HEK293 (cell line): ENCODE measurements around the gene PDZD8.
A peak's percentile ranks its signal among the peaks of the same experiment; 100 is the strongest.

Experiments used
- CTCF ChIA-PET: fragments of 350-600 bp; formaldehyde crosslinking; extraction: SDS; loops from one replicate; lab custom pipeline; 2021; ENCODE audit warnings: antibody characterized with exemption; lab: Yijun Ruan, JAX
- POLR2A ChIA-PET: fragments of 300-600 bp; formaldehyde crosslinking; extraction: SDS; loops from one replicate; lab custom pipeline; 2020; ENCODE audit warnings: antibody characterized with exemption, inconsistent platforms; lab: Yijun Ruan, JAX
- H3K27ac ChIP-seq: fragments of 200-500 bp; sonication (Bioruptor generic); 2 replicates; pipeline ENCODE4 v1.5.1; 2014; ENCODE audit warnings: low read depth, low read length, control low read depth, inconsistent platforms; ENCODE audit errors: extremely low read depth
- H3K36me3 ChIP-seq, 2 experiments: fragments of 200-500 bp in 1 of 2; sonication (Bioruptor generic) in 1 of 2; 1 replicate in 1 of 2; 2 replicates in 1 of 2; pipeline ENCODE4 v1.5.1; 2014 to 2017; ENCODE audit warnings: inconsistent platforms in 2 of 2, low read length in 2 of 2; ENCODE audit not compliant: control insufficient read depth in 2 of 2, insufficient read depth in 1 of 2
- H3K4me1 ChIP-seq: fragments of 200-500 bp; sonication (Bioruptor generic); 2 replicates; pipeline ENCODE4 v1.5.1; 2014; ENCODE audit warnings: mild to moderate bottlenecking, low read length, inconsistent platforms; ENCODE audit not compliant: control insufficient read depth, insufficient read depth
- H3K4me3 ChIP-seq: 2 replicates; pipeline ENCODE4 v1.5.1; 2011; ENCODE audit warnings: low read depth, mild to moderate bottlenecking, control low read depth, low read length, moderate library complexity
- H3K9me3 ChIP-seq: fragments of 200-500 bp; sonication (Bioruptor generic); 2 replicates; pipeline ENCODE4 v1.5.1; 2014; ENCODE audit warnings: low read depth, low read length, inconsistent platforms; ENCODE audit not compliant: control insufficient read depth, insufficient read depth
- ATF2 ChIP-seq: fragments of 450-650 bp; formaldehyde crosslinking; IDR thresholded peaks from 2 replicates; pipeline ENCODE4 v1.5.1; 2016; ENCODE audit warnings: missing biosample characterization, missing genetic modification characterization, low read depth
- MZF1 ChIP-seq: fragments of 450-650 bp; formaldehyde crosslinking; IDR thresholded peaks from 2 replicates; pipeline ENCODE4 v1.5.1; 2017; ENCODE audit warnings: missing biosample characterization, missing genetic modification characterization, borderline replicate concordance
- PATZ1 ChIP-seq: fragments of 450-650 bp; formaldehyde crosslinking; IDR thresholded peaks from 2 replicates; pipeline ENCODE4 v1.5.1; 2016; ENCODE audit warnings: missing biosample characterization, missing genetic modification characterization
- PRDM1 ChIP-seq: fragments of 450-650 bp; formaldehyde crosslinking; IDR thresholded peaks from 2 replicates; pipeline ENCODE4; 2016; ENCODE audit warnings: missing biosample characterization, missing genetic modification characterization
- PRDM2 ChIP-seq: fragments of 450-650 bp; formaldehyde crosslinking; IDR thresholded peaks from 2 replicates; pipeline ENCODE4 v1.5.1; 2016; ENCODE audit warnings: missing biosample characterization, missing genetic modification characterization, borderline replicate concordance
- RBAK ChIP-seq: fragments of 450-650 bp; formaldehyde crosslinking; IDR thresholded peaks from 2 replicates; pipeline ENCODE4 v1.5.1; 2016; ENCODE audit warnings: missing biosample characterization, missing genetic modification characterization
- SP3 ChIP-seq: fragments of 450-650 bp; formaldehyde crosslinking; IDR thresholded peaks from 2 replicates; pipeline ENCODE4 v1.5.1; 2016; ENCODE audit warnings: missing biosample characterization, missing genetic modification characterization
- ZBTB20 ChIP-seq: fragments of 450-650 bp; formaldehyde crosslinking; IDR thresholded peaks from 2 replicates; pipeline ENCODE4 v1.5.1; 2016; ENCODE audit warnings: missing biosample characterization, missing genetic modification characterization
- ZNF138 ChIP-seq: fragments of 450-650 bp; formaldehyde crosslinking; IDR thresholded peaks from 2 replicates; pipeline ENCODE4 v1.5.1; 2016; ENCODE audit warnings: missing biosample characterization, missing genetic modification characterization, borderline replicate concordance
- ZNF184 ChIP-seq: fragments of 450-650 bp; IDR thresholded peaks from 2 replicates; pipeline ENCODE4 v1.5.1; 2018; ENCODE audit warnings: missing biosample characterization, mild to moderate bottlenecking, missing genetic modification characterization
- ZNF202 ChIP-seq: fragments of 450-650 bp; formaldehyde crosslinking; IDR thresholded peaks from 2 replicates; pipeline ENCODE4 v1.5.1; 2016; ENCODE audit warnings: missing biosample characterization, missing genetic modification characterization, borderline replicate concordance
- ZNF221 ChIP-seq: fragments of 450-650 bp; formaldehyde crosslinking; IDR thresholded peaks from 2 replicates; pipeline ENCODE4 v1.5.1; 2017; ENCODE audit warnings: missing biosample characterization, missing genetic modification characterization, borderline replicate concordance
- ZNF223 ChIP-seq: fragments of 450-650 bp; formaldehyde crosslinking; IDR thresholded peaks from 2 replicates; pipeline ENCODE4 v1.5.1; 2016; ENCODE audit warnings: missing biosample characterization, missing genetic modification characterization
- ZNF350 ChIP-seq: fragments of 450-650 bp; formaldehyde crosslinking; IDR thresholded peaks from 2 replicates; pipeline ENCODE4 v1.5.0; 2017; ENCODE audit warnings: missing biosample characterization, mild to moderate bottlenecking, missing genetic modification characterization
- ZNF391 ChIP-seq: fragments of 450-650 bp; formaldehyde crosslinking; IDR thresholded peaks from 2 replicates; pipeline ENCODE4 v1.5.1; 2016; ENCODE audit warnings: low read depth, missing biosample characterization, missing genetic modification characterization, borderline replicate concordance
- ZNF398 ChIP-seq: fragments of 450-650 bp; formaldehyde crosslinking; IDR thresholded peaks from 2 replicates; pipeline ENCODE4 v1.5.1; 2017; ENCODE audit warnings: missing biosample characterization, missing genetic modification characterization
- ZNF423 ChIP-seq: fragments of 450-650 bp; formaldehyde crosslinking; IDR thresholded peaks from 2 replicates; pipeline ENCODE4 v1.5.1; 2016; ENCODE audit warnings: missing biosample characterization, missing genetic modification characterization
- ZNF488 ChIP-seq: fragments of 450-650 bp; formaldehyde crosslinking; IDR thresholded peaks from 2 replicates; pipeline ENCODE4 v1.5.1; 2016; ENCODE audit warnings: missing biosample characterization, missing genetic modification characterization
- ZNF501 ChIP-seq: fragments of 450-650 bp; formaldehyde crosslinking; IDR thresholded peaks from 2 replicates; pipeline ENCODE4 v1.5.1; 2016; ENCODE audit warnings: missing biosample characterization, missing genetic modification characterization
- ZNF510 ChIP-seq: fragments of 450-650 bp; formaldehyde crosslinking; IDR thresholded peaks from 2 replicates; pipeline ENCODE4 v1.5.1; 2018; ENCODE audit warnings: mild to moderate bottlenecking, missing genetic modification characterization, missing biosample characterization; ENCODE audit not compliant: insufficient replicate concordance
- ZNF544 ChIP-seq: fragments of 450-650 bp; formaldehyde crosslinking; IDR thresholded peaks from 2 replicates; pipeline ENCODE4 v1.5.0; 2017; ENCODE audit warnings: missing biosample characterization, missing genetic modification characterization
- ZNF660 ChIP-seq: fragments of 450-650 bp; IDR thresholded peaks from 2 replicates; pipeline ENCODE4 v1.5.1; 2018; ENCODE audit warnings: missing biosample characterization, mild to moderate bottlenecking, missing genetic modification characterization
- ZNF768 ChIP-seq: fragments of 450-650 bp; formaldehyde crosslinking; IDR thresholded peaks from 2 replicates; pipeline ENCODE4 v1.5.1; 2018; ENCODE audit warnings: missing biosample characterization, mild to moderate bottlenecking, missing genetic modification characterization
- ZNF785 ChIP-seq: fragments of 450-650 bp; formaldehyde crosslinking; IDR thresholded peaks from 2 replicates; pipeline ENCODE4 v1.5.1; 2016; ENCODE audit warnings: missing biosample characterization, missing genetic modification characterization

The PDZD8 gene

GRCh38 chr10:117375360-117376178 lies at the start of gene PDZD8:
Gene PDZD8, minus strand, starts transcription at chr10:117375440. Its CDS starts 213 bp downstream, at chr10:117375227.
- CTCF ChIA-PET, result interaction anchor here (0.6 kb wide), 1 partner anchor 33 kb away, joined by 4 read pairs; no protein-coding TSS in a partner anchor
- Histone ChIP-seq H3K4me1 (no peaks in the 10 kb centered on the region; the same call in 1 of the 2 replicates), H3K27ac (peak within 1 kb of the TSS; percentile 84), H3K9me3 (no peaks in the 10 kb centered on the region), H3K36me3 (no peaks in the 10 kb centered on the region; a peak in 1 of 3 replicates), H3K4me3 (peak within 1 kb of the TSS; percentile 94)
- POLR2A ChIA-PET, result no interaction called here
- TF ChIP-seq ZNF488 (tag by site-specific recombination) (no peak), ZNF423 (tag by site-specific recombination) (peak; percentile 17; the same call in 1 of the 2 replicates), ZNF138 (tag by site-specific recombination) (no peak), ZNF350 (tag by site-specific recombination) (no peak), ZNF768 (tag by site-specific recombination) (no peak; the same call in 1 of the 2 replicates), MZF1 (tag by site-specific recombination) (peak; percentile 92), RBAK (tag by site-specific recombination) (no peak), ZNF202 (no peak), ZNF391 (tag by site-specific recombination) (peak; percentile 56; the same call in 1 of the 2 replicates), ZNF510 (tag by site-specific recombination) (no peak), ZNF785 (tag by site-specific recombination) (0 out of 2 replicates have a peak, but pooled peaks have one; percentile 69), ZNF221 (tag by site-specific recombination) (no peak), PRDM2 (tag by site-specific recombination) (peak; percentile 63; the same call in 1 of the 2 replicates), ZNF544 (tag by site-specific recombination) (no peak), ZBTB20 (tag by site-specific recombination) (peak; percentile 63; the same call in 1 of the 2 replicates), ZNF501 (tag by site-specific recombination) (no peak; the same call in none of the 2 replicates), PATZ1 (tag by site-specific recombination) (peak; percentile 75), ATF2 (tag by site-specific recombination) (no peak; the same call in 1 of the 2 replicates), ZNF184 (no peak), SP3 (tag by site-specific recombination) (peak; percentile 74), ZNF660 (tag by site-specific recombination) (peak; percentile 10; the same call in 1 of the 2 replicates), PRDM1 (tag by site-specific recombination) (peak; percentile 65; the same call in 1 of the 2 replicates), ZNF223 (no peak), ZNF398 (no peak; the same call in 1 of the 2 replicates)
